A549 treated with ZK216348 at 1 μM for 4 hours (cell line): ENCODE measurements around the gene NTMT2. TPM values are rescaled to one million over a fixed set of nuclear protein-coding genes. Genes with fewer than 3 reads are reported as not detected.

Source experiments
- total RNA-seq: library from RNA; stranded (reverse); fragments of 200-300 nt; extraction: Qiagen RNA extraction; gene quantifications from 5 replicates; pipeline ENCODE4 v1.2.3, GENCODE V29; 2022; ENCODE audit warnings: low read depth

The NTMT2 gene
- not detected in 5 replicates for total RNA-seq

DNA sequence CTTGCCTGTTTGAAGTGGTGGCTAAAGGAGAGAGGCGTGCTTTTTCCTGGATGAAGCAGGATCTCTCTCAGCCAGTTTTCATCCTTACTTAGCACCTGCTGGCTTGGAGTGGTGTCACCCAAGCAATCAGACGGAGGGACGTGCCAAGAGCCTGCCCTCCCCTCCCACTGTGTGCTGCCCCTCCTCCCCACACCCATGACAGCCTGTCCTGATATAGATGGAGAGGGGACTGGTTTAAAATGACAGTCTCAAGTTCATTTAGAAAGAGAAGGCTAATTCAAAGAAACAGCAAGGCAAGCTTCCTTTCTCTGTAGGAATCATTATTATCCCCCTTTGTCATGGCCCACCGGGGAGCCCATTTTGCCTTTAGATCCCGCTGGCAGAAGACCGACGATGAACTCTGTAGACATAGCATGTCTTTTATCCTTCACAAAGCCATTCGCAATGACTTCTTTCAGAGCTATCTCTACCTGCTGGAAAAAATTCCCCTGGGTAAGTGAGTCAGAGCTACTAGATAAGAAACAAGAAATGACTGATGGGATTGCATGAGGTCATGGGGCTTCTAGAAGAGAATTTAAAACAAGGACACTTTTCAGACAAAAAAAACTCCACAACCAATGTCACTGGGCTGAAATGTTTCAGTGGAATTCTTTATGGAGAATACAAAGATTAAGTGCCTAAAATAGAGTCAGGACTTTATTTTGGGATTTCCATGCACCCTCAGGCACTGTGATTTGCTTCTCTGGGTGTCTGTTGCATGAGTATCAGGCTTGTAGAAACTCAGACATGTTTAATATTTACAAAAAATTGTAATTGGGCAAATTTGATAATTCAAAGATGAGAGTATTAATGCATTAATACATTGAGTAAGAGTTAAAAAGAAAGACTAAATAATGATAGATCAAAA, at the start of gene NTMT2:
NTMT2 (plus strand) TSS at position 190 of the 907 bp plus-strand sequence; CDS start at position 339, 149 bp downstream.

Other genes starting within 250 kb of the NTMT2 start
- gene KIFAP3, start 71.3 kb upstream of the NTMT2 start, total RNA-seq, result 9.3 to 16.0 TPM (median 13.6 TPM) in 5 replicates